Spleen (tissue), 11 donors: ENCODE data around the gene ZFP62. TPM values are rescaled to one million over a fixed set of nuclear protein-coding genes. Genes with fewer than 3 reads are reported as not detected.

Experiments used
- DNase-seq: peaks from one replicate; pipeline ENCODE4 v3.0.0-alpha.2; 2020
- H3K27ac ChIP-seq, 8 donors: fragments of 200-600 bp; sonication (generic) in 7 of 8; 1 replicate in 4 of 8; 2 replicates in 4 of 8; pipeline versions ENCODE4 v1.5.0 to v1.8.0; 2016 to 2021; ENCODE audit warnings: inconsistent platforms in 4 of 8, mild to moderate bottlenecking in 4 of 8, moderate library complexity in 1 of 8
- H3K27me3 ChIP-seq, 7 donors: fragments of 200-600 bp; sonication (generic) in 6 of 7; replicated peaks in 1 of 7; 1 replicate in 4 of 7; 2 replicates in 3 of 7; pipeline versions ENCODE4 v1.5.0 to v1.8.0; 2016 to 2021; ENCODE audit warnings: inconsistent platforms in 3 of 7, mild to moderate bottlenecking in 1 of 7
- H3K36me3 ChIP-seq, 6 donors: fragments of 200-600 bp; sonication (generic) in 5 of 6; 1 replicate in 4 of 6; 2 replicates in 2 of 6; pipeline versions ENCODE4 v1.5.0 to v1.8.0; 2016 to 2021; ENCODE audit warnings: inconsistent platforms in 2 of 6
- H3K4me1 ChIP-seq, 6 donors: fragments of 200-600 bp; sonication (generic) in 5 of 6; 1 replicate in 3 of 6; 2 replicates in 3 of 6; pipeline versions ENCODE4 v1.5.0 to v1.8.0; 2016 to 2021; ENCODE audit warnings: inconsistent platforms in 3 of 6
- H3K4me3 ChIP-seq, 8 donors: fragments of 200-600 bp; sonication (generic) in 7 of 8; 1 replicate in 4 of 8; 2 replicates in 4 of 8; pipeline versions ENCODE4 v1.5.0 to v1.8.0; 2016 to 2021; ENCODE audit warnings: inconsistent platforms in 4 of 8, mild to moderate bottlenecking in 4 of 8, moderate library complexity in 2 of 8
- H3K9me3 ChIP-seq, 8 donors: fragments of 200-600 bp; sonication (generic) in 7 of 8; 1 replicate in 4 of 8; 2 replicates in 4 of 8; pipeline versions ENCODE4 v1.5.0 to v1.8.0; 2016 to 2021; ENCODE audit warnings: inconsistent platforms in 4 of 8
- POLR2A ChIP-seq, 3 donors: fragments of 450-650 bp; IDR thresholded peaks; one replicate each; pipeline ENCODE4 v1.5.1; 2017; ENCODE audit warnings: antibody characterized with exemption in 3 of 3, mild to moderate bottlenecking in 1 of 3
- POLR2AphosphoS5 ChIP-seq, 3 donors: sonication (generic); formaldehyde crosslinking; IDR thresholded peaks; one replicate each; pipeline ENCODE4 v1.5.1; 2017; ENCODE audit warnings: antibody characterized with exemption in 3 of 3
- WGBS, 5 donors: extraction: QIAGEN DNeasy Blood & Tissue Kit in 3 of 5; methylation state at CpG; one replicate each; pipeline versions ENCODE4 v1.1.5 to v1.1.7; 2013 to 2018; 5-methylcytosine and 5-hydroxymethylcytosine counted together
- intact Hi-C: fragments of 100-400 bp; cut with DNase I; formaldehyde crosslinking; loops from one replicate; pipeline ENCODE4 v1.15.0; 2023; ENCODE audit warnings: low total_unique reads
- polyA plus RNA-seq, 3 donors: library from polyadenylated mRNA; stranded (reverse); fragments of 200-250 nt; gene quantifications; one replicate each; pipeline ENCODE4 v1.2.1, GENCODE V29; 2013
- total RNA-seq, 7 donors: library from RNA; depleted of rRNA in 3 of 7; stranded (reverse); fragments of >200 nt in 3 of 7; fragmentation: NEBNext Ultra II Directional in 4 of 7; extraction: Animal tissue kit (Norgen Biotek cat#: 25700) in 4 of 7; gene quantifications; one replicate each; pipeline versions ENCODE4 v1.1.0 to v1.2.1, GENCODE V29; 2016 to 2021
- TF ChIP-seq, protein P1 (sequence below), 11 experiments: fragments of 200-600 bp in 7 of 11; fragments of 450-650 bp in 4 of 11; sonication (generic) in 4 of 11; IDR thresholded peaks in 8 of 11; conservative IDR thresholded peaks in 3 of 11; 1 replicate in 7 of 11; 2 replicates in 4 of 11; pipeline versions ENCODE4 v1.4.0 to v1.8.0; 2016 to 2021; ENCODE audit warnings: antibody characterized with exemption in 11 of 11, inconsistent platforms in 4 of 11, mild to moderate bottlenecking in 1 of 11
- donor health status: healthy with polysubstance abuse.
- donor health status: DM: no; HTN: no; CAD: no; lungs with moderate emphysema.
- donor health status: DM: no; HTN: no; CAD: no.
- donor health status: Bipolar disorder and iron deficiency.
- donor health status: healthy.
- donor health status: DM: no; HTN: no; CAD: no.
- donor health status: DM: yes; HTN: yes; CAD: no.

ZFP62 gene
- total and polyA plus RNA-seq, 10 donors = 20.2 to 31.5 (median 27.6) TPM

DNA sequence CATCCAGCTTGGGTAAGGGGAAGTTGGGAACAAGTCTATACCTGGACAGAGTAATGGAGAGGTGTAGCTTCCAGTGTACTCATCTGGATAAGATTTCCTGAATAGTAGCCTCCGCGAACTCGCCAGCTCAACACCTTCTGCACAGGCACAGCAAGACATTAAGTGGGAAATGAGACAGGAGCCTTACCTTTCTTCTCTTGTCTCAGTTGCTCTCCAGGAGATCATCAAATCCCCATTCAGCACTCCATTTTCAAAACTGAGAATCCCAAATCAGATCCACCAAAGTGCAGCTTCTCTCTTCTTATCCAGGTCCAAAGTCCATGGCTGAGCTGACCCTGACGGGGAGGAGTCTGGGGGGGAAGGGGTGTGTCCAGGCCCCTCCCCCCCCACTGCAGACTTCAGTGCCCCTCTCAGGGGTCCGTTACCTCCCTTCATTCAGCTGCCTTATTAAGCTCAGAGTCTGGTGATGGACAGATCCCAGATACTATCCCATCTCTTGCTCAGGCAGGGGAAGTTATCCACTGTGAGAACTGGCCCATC, 52.5 kb downstream of the ZFP62 start:
- no peak for TF ChIP-seq POLR2AphosphoS5 (IDR thresholded peaks at IDR 0.05)
- TF ChIP-seq, protein P1, sequence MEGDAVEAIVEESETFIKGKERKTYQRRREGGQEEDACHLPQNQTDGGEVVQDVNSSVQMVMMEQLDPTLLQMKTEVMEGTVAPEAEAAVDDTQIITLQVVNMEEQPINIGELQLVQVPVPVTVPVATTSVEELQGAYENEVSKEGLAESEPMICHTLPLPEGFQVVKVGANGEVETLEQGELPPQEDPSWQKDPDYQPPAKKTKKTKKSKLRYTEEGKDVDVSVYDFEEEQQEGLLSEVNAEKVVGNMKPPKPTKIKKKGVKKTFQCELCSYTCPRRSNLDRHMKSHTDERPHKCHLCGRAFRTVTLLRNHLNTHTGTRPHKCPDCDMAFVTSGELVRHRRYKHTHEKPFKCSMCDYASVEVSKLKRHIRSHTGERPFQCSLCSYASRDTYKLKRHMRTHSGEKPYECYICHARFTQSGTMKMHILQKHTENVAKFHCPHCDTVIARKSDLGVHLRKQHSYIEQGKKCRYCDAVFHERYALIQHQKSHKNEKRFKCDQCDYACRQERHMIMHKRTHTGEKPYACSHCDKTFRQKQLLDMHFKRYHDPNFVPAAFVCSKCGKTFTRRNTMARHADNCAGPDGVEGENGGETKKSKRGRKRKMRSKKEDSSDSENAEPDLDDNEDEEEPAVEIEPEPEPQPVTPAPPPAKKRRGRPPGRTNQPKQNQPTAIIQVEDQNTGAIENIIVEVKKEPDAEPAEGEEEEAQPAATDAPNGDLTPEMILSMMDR (IDR thresholded peaks at IDR 0.05 in 8 of 11, conservative IDR thresholded peaks at IDR 0.05 in 3 of 11) = no peak
- TF ChIP-seq POLR2A (IDR thresholded peaks at IDR 0.05) = no peak
- Histone ChIP-seq H3K36me3 (peaks cover 0 to 7% (median 0%) of the 10 kb centered on the region in 6 donors), H3K4me3 (peak overlapping the region in 7 of 8 donors; percentile 53 to 90 (median 65)), H3K27me3 (no peaks in the 10 kb centered on the region), H3K9me3 (no peaks in the 10 kb centered on the region), H3K27ac (peak overlapping the region; percentile 96 to 99 (median 99)), H3K4me1 (peaks cover 63 to 93% (median 78%) of the 10 kb centered on the region in 6 donors)
- DNase-seq = no peak
- 56 to 85% (median 81%) methylated on average over 5 of the region's 5 CpGs for WGBS, 5 donors
- intact Hi-C loops = no loop called here

DNA sequence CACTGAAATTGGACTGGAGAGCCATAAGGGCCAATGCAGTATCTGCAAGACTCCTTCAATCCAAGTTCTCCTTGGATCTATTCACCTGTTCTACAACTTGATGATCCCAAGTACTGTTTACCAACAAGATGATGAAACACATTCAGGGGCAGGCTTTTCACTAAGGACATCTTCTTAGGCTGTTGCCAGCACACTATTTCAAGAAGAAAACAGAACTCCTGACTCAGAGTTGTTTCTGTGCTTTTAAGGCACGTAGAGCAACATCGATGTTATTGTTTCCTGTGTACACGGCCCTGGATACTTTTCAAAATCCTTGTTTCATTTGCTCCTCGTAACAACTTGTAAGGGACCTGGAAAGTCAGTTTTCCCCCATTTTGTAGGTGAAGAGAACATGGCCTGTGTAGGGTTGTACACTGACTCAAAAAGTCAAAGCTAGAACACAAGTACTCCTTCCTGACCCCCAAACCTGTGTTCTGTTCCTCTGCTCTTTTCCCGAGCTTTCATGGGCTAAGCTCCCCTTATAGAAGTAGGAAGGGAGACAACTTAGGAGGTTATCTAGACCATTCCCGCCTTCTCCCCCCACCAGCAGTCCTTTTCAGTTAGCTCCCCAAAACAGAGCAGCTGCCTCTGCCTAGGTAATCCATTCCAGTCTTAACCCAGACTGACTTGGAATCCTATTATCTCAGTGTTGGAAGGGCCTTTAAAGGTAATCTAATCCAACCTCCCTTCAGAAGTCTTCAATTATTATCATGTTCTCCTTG, 53.2 kb downstream of the ZFP62 start:
- Histone ChIP-seq H3K27ac (peak overlapping the region; percentile 80 to 99 (median 99)), H3K9me3 (no peaks in the 10 kb centered on the region), H3K36me3 (peaks cover 0 to 7% (median 0%) of the 10 kb centered on the region in 6 donors), H3K27me3 (no peaks in the 10 kb centered on the region), H3K4me1 (peaks cover 63 to 92% (median 85%) of the 10 kb centered on the region in 6 donors), H3K4me3 (peak overlapping the region in 7 of 8 donors; percentile 6 to 90 (median 60))
- intact Hi-C loops = no loop called here
- 13 to 24% (median 18%) methylated on average over 6 of the region's 6 CpGs for WGBS, 5 donors
- no peak for DNase-seq
- TF ChIP-seq, protein P1 (IDR thresholded peaks at IDR 0.05 in 8 of 11, conservative IDR thresholded peaks at IDR 0.05 in 3 of 11) = no peak
- TF ChIP-seq POLR2AphosphoS5 (IDR thresholded peaks at IDR 0.05) (no peak), POLR2A (IDR thresholded peaks at IDR 0.05) (no peak)

DNA sequence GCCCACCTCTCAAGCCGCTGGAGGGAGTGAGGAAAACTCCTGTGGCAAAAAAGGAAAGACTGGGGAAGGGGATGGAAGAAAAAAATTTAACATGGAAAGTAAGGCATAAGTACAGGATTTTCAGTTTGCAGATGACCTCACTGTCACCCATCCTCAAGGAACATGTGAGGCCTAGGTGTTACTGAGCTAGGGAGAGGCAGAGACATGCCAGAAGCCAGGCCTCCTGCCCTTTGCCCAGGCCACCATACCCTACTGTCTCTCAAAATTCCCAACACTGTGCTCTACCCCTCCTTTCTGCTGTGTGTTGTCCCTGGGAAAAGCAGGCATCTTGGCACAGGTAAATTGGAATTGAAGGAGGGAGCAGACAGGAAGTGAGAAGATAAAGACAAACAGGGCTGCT, 54.0 kb downstream of the ZFP62 start:
- intact Hi-C loops = no loop called here
- peaks cover 0 to 7% (median 0%) of the 10 kb centered on the region in 6 donors for H3K36me3 ChIP-seq
- DNase-seq = no peak
- peak overlapping the region; percentile 80 to 99 (median 99) for H3K27ac ChIP-seq
- peak overlapping the region in 6 of 8 donors; percentile 12 to 90 (median 54) for H3K4me3 ChIP-seq
- WGBS, 5 donors = 79 to 100% (median 86%) methylated on average over 1 of the region's 1 CpG
- TF ChIP-seq POLR2AphosphoS5 (IDR thresholded peaks at IDR 0.05) (no peak), POLR2A (IDR thresholded peaks at IDR 0.05) (no peak)
- TF ChIP-seq, protein P1 (IDR thresholded peaks at IDR 0.05 in 8 of 11, conservative IDR thresholded peaks at IDR 0.05 in 3 of 11) = no peak
- no peaks in the 10 kb centered on the region for H3K27me3 ChIP-seq
- H3K9me3 ChIP-seq = no peaks in the 10 kb centered on the region
- H3K4me1 ChIP-seq = peaks cover 63 to 87% (median 82%) of the 10 kb centered on the region in 6 donors
